Uterus (tissue), 4 donors: ENCODE results near the gene ANKRD11. TPM values are rescaled to one million over a fixed set of nuclear protein-coding genes. Genes with fewer than 3 reads are reported as not detected.

Experiments
- DNase-seq, 2 donors: peaks; one replicate each; pipeline ENCODE4 v3.0.0-alpha.2; 2019 to 2020
- H3K27ac ChIP-seq, 2 donors: fragments of 200-600 bp; sonication (generic); 1 replicate in 1 of 2; 2 replicates in 1 of 2; pipeline ENCODE4 v1.5.1; 2016 to 2018
- H3K27me3 ChIP-seq, 2 donors: fragments of 200-600 bp; sonication (generic); one replicate each; pipeline ENCODE4 v1.5.1; 2018 to 2019; ENCODE audit warnings: control low read depth in 1 of 2
- H3K36me3 ChIP-seq, 2 donors: fragments of 200-600 bp; sonication (generic); one replicate each; pipeline ENCODE4 v1.5.1; 2019; ENCODE audit warnings: control low read depth in 1 of 2
- H3K4me1 ChIP-seq, 2 donors: fragments of 200-600 bp; sonication (generic); one replicate each; pipeline ENCODE4 v1.5.1; 2018 to 2019; ENCODE audit warnings: control low read depth in 1 of 2
- H3K4me3 ChIP-seq, 2 donors: fragments of 200-600 bp; sonication (generic); 1 replicate in 1 of 2; 2 replicates in 1 of 2; pipeline ENCODE4 v1.5.1; 2018 to 2019; ENCODE audit warnings: mild to moderate bottlenecking in 1 of 2
- H3K9me3 ChIP-seq, 2 donors: fragments of 200-600 bp; sonication (generic); one replicate each; pipeline ENCODE4 v1.5.1; 2019; ENCODE audit warnings: control low read depth in 1 of 2
- CTCF ChIP-seq, 4 experiments: fragments of 200-600 bp in 2 of 4; fragments of 450-650 bp in 2 of 4; sonication (generic) in 2 of 4; IDR thresholded peaks; one replicate each; pipeline ENCODE4 v1.5.1; 2016 to 2019; ENCODE audit warnings: antibody characterized with exemption in 4 of 4, mild to moderate bottlenecking in 2 of 4, moderate library complexity in 1 of 4
- POLR2A ChIP-seq, 2 donors: fragments of 450-650 bp; IDR thresholded peaks; one replicate each; pipeline ENCODE4 v1.6.1; 2016; ENCODE audit warnings: antibody characterized with exemption in 2 of 2, mild to moderate bottlenecking in 1 of 2, moderate library complexity in 1 of 2
- intact Hi-C: fragments of 100-400 bp; cut with DNase I; formaldehyde crosslinking; loops from one replicate; pipeline ENCODE4 v1.15.1; 2023; ENCODE audit warnings: low total_unique reads
- total RNA-seq, 4 donors: library from RNA; depleted of rRNA in 3 of 4; stranded (reverse); fragments of >200 nt in 3 of 4; gene quantifications; one replicate each; pipeline versions ENCODE4 v1.1.0 to v1.2.4, GENCODE V29; 2014 to 2023
- donor health status: DM: yes; HTN: yes; CAD: no.

Gene ANKRD11
- total RNA-seq, 4 donors from 2014 or later = 20.5 to 182 (median 45.5) TPM

DNA sequence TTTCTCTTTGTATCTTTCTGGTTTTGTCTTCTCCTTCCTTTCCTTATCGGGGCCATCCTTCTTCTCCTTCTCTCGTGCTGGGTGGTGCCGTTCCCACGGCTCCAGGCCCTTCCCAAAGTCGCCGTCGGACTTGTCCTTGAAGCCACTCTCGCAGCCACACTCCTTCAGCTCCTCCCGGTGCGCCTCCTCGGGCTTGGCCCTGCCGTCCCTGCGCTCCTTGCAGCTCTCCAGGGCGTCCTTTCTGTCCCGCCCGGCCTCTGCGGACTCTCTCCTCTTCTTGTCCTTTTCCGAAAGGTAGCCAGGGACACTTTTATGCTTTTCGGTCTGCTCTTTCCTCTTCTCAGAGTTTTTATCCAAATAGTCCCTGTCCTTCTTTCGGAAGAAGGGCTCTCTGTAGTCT lies 206.9 kb downstream of the ANKRD11 start:
- Histone ChIP-seq H3K27me3 (no peaks in the 10 kb centered on the region), H3K4me1 (no peaks in the 10 kb centered on the region), H3K36me3 (no peaks in the 10 kb centered on the region), H3K27ac (no peak overlapping the region), H3K9me3 (no peaks in the 10 kb centered on the region), H3K4me3 (no peak overlapping the region)
- TF ChIP-seq CTCF (IDR thresholded peaks at IDR 0.05) = no peak
- TF ChIP-seq POLR2A (IDR thresholded peaks at IDR 0.05) = no peak
- no peak for DNase-seq
- intact Hi-C loops = no loop called here

GRCh38 chr16:89282523-89282922 lies 207.8 kb downstream of the ANKRD11 start:
- no peaks in the 10 kb centered on the region for H3K9me3 ChIP-seq
- H3K27ac ChIP-seq = no peak overlapping the region
- intact Hi-C loops = no loop called here
- no peak for DNase-seq
- no peaks in the 10 kb centered on the region for H3K4me1 ChIP-seq
- H3K4me3 ChIP-seq = no peak overlapping the region
- H3K36me3 ChIP-seq = no peaks in the 10 kb centered on the region
- no peak for TF ChIP-seq CTCF (IDR thresholded peaks at IDR 0.05)
- TF ChIP-seq POLR2A (IDR thresholded peaks at IDR 0.05) = no peak
- no peaks in the 10 kb centered on the region for H3K27me3 ChIP-seq

DNA sequence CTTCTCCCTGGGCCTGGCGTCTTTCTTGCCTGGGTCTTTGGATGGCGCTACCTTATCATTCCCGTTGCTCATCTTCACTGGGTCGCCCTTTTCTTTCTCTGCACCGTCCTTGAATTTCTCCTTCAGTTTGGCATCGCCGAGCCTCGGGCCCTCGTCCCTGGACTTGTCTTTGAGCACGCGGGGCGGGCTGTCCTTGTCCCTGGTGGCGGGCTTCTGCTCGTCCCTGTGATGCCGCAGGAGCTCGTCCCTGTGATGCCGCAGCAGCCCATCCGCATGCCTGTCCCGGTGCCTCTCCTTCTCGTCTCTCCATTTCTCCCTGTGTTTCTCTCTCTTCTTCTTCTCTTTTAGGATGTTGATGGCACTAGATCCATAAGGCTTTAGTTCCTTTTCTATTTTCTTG lies 208.5 kb downstream of the ANKRD11 start:
- no peak for TF ChIP-seq CTCF (IDR thresholded peaks at IDR 0.05)
- TF ChIP-seq POLR2A (IDR thresholded peaks at IDR 0.05) = no peak
- intact Hi-C loops = no loop called here
- no peaks in the 10 kb centered on the region for H3K27me3 ChIP-seq

GRCh38 chr16:89281189-89281577 lies 209.2 kb downstream of the ANKRD11 start:
- intact Hi-C loops = no loop called here
- Histone ChIP-seq H3K36me3 (no peaks in the 10 kb centered on the region), H3K4me1 (no peaks in the 10 kb centered on the region), H3K27me3 (no peaks in the 10 kb centered on the region), H3K9me3 (no peaks in the 10 kb centered on the region), H3K27ac (no peak overlapping the region), H3K4me3 (no peak overlapping the region)
- no peak for DNase-seq
- no peak for TF ChIP-seq POLR2A (IDR thresholded peaks at IDR 0.05)
- TF ChIP-seq CTCF (IDR thresholded peaks at IDR 0.05) = no peak

More for the DNA sequence above, 208.5 kb downstream of the ANKRD11 start:
- no peaks in the 10 kb centered on the region for H3K9me3 ChIP-seq
- no peak for DNase-seq
- no peaks in the 10 kb centered on the region for H3K36me3 ChIP-seq
- H3K4me3 ChIP-seq = no peak overlapping the region
- no peaks in the 10 kb centered on the region for H3K4me1 ChIP-seq
- H3K27ac ChIP-seq = no peak overlapping the region

DNA sequence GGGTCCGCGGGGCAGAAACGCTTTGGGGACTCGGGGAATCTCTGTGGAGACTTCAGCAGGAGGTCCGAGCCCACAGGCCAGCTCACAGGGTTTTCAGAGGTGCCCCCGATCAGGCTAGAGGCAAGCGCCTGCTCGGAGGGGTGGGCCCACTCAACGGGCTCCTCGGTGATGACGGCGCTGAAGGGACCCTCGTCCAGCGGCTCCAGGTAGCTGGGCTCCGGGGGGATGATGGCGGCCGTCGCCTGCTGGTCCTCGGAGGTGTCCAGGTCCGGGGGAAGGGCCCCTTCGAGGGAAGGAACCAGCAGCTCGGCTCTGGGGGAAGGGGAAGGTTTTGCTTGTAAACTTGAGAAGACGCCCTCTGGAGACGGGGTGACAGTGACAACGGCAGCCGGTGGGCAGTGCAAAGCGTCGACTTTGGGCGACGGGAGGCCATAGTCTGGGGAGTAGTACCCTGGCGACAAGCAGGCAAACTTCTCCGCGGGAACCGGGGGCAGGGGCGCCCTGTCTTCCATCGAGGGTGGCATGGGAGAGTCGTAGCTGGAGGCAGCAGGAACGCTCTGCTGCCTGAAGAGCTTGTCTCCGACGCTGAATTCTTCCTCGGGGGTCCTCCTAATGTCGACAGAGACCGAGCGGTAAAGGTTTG lies 209.7 kb downstream of the ANKRD11 start:
- intact Hi-C loops = no loop called here
- H3K4me3 ChIP-seq = no peak overlapping the region

More for the DNA sequence above, 209.7 kb downstream of the ANKRD11 start:
- Histone ChIP-seq H3K36me3 (no peaks in the 10 kb centered on the region), H3K9me3 (no peaks in the 10 kb centered on the region), H3K27me3 (no peaks in the 10 kb centered on the region), H3K4me1 (no peaks in the 10 kb centered on the region), H3K27ac (no peak overlapping the region)
- no peak for DNase-seq
- TF ChIP-seq POLR2A (IDR thresholded peaks at IDR 0.05) (no peak), CTCF (IDR thresholded peaks at IDR 0.05) (no peak)
